Measurements from ENCODE around the gene GCNT3. TPM values are rescaled to one million over a fixed set of nuclear protein-coding genes. Genes with fewer than 3 reads are reported as not detected.
A peak's percentile ranks its signal among the peaks of the same experiment; 100 is the strongest.

The GCNT3 gene
- total RNA-seq, 1 donor from 2014 or later: 0.40 TPM

- peaks cover 39% of the 10 kb centered on the region for H3K27me3 Mint-ChIP-seq (ENCODE audit: unreplicated experiment)
- H3K27ac Mint-ChIP-seq (ENCODE audit: unreplicated experiment): no peak overlapping the region
- no peaks in the 10 kb centered on the region for H3K9me3 Mint-ChIP-seq (ENCODE audit: unreplicated experiment)
- H3K36me3 Mint-ChIP-seq (ENCODE audit: unreplicated experiment): no peaks in the 10 kb centered on the region
- no peak overlapping the region for H3K4me3 Mint-ChIP-seq (ENCODE audit: unreplicated experiment)
- no peak for DNase-seq (ENCODE audit: extremely low spot score, unreplicated experiment)
- TF ChIP-seq CTCF (IDR thresholded peaks at IDR 0.05): no peak
- peaks cover 6% of the 10 kb centered on the region for H3K4me1 Mint-ChIP-seq (ENCODE audit: unreplicated experiment)
Observed at GRCh38 chr15:59615661-59616060, 4.1 kb downstream of the GCNT3 start.

- Mint-ChIP-seq H3K36me3 (ENCODE audit: unreplicated experiment) (no peaks in the 10 kb centered on the region), H3K27me3 (ENCODE audit: unreplicated experiment) (peaks cover 37% of the 10 kb centered on the region), H3K27ac (ENCODE audit: unreplicated experiment) (no peak overlapping the region), H3K9me3 (ENCODE audit: unreplicated experiment) (no peaks in the 10 kb centered on the region), H3K4me1 (ENCODE audit: unreplicated experiment) (peaks cover 3% of the 10 kb centered on the region), H3K4me3 (ENCODE audit: unreplicated experiment) (no peak overlapping the region)
- no peak for DNase-seq (ENCODE audit: extremely low spot score, unreplicated experiment)
- TF ChIP-seq CTCF (IDR thresholded peaks at IDR 0.05): no peak
Observed at GRCh38 chr15:59616379-59616778, 4.8 kb downstream of the GCNT3 start.

- H3K36me3 Mint-ChIP-seq (ENCODE audit: unreplicated experiment): no peaks in the 10 kb centered on the region
- H3K27ac Mint-ChIP-seq (ENCODE audit: unreplicated experiment): no peak overlapping the region
- no peak for TF ChIP-seq CTCF (IDR thresholded peaks at IDR 0.05)
- no peak for DNase-seq (ENCODE audit: extremely low spot score, unreplicated experiment)
- H3K4me3 Mint-ChIP-seq (ENCODE audit: unreplicated experiment): no peak overlapping the region
- peaks cover 33% of the 10 kb centered on the region for H3K27me3 Mint-ChIP-seq (ENCODE audit: unreplicated experiment)
- H3K9me3 Mint-ChIP-seq (ENCODE audit: unreplicated experiment): no peaks in the 10 kb centered on the region
- H3K4me1 Mint-ChIP-seq (ENCODE audit: unreplicated experiment): no peaks in the 10 kb centered on the region
Observed at GRCh38 chr15:59618406-59618805, 6.8 kb downstream of the GCNT3 start.

- H3K36me3 Mint-ChIP-seq (ENCODE audit: unreplicated experiment): no peaks in the 10 kb centered on the region
- DNase-seq (ENCODE audit: extremely low spot score, unreplicated experiment): no peak
- no peaks in the 10 kb centered on the region for H3K9me3 Mint-ChIP-seq (ENCODE audit: unreplicated experiment)
- peak; percentile 55 for TF ChIP-seq CTCF (IDR thresholded peaks at IDR 0.05)
- H3K27ac Mint-ChIP-seq (ENCODE audit: unreplicated experiment): no peak overlapping the region
- no peaks in the 10 kb centered on the region for H3K4me1 Mint-ChIP-seq (ENCODE audit: unreplicated experiment)
- H3K27me3 Mint-ChIP-seq (ENCODE audit: unreplicated experiment): peaks cover 28% of the 10 kb centered on the region
- no peak overlapping the region for H3K4me3 Mint-ChIP-seq (ENCODE audit: unreplicated experiment)
Observed at GRCh38 chr15:59622289-59622688, 10.7 kb downstream of the GCNT3 start.

GRCh38 chr15:59632714-59633113, 21.1 kb downstream of the GCNT3 start:
- no peak for DNase-seq (ENCODE audit: extremely low spot score, unreplicated experiment)
- TF ChIP-seq CTCF (IDR thresholded peaks at IDR 0.05): peak; percentile 33

More at GRCh38 chr15:59632714-59633113, 21.1 kb downstream of the GCNT3 start:
- Mint-ChIP-seq H3K4me3 (ENCODE audit: unreplicated experiment) (no peak overlapping the region), H3K27ac (ENCODE audit: unreplicated experiment) (no peak overlapping the region), H3K27me3 (ENCODE audit: unreplicated experiment) (peaks cover 4% of the 10 kb centered on the region), H3K9me3 (ENCODE audit: unreplicated experiment) (no peaks in the 10 kb centered on the region), H3K4me1 (ENCODE audit: unreplicated experiment) (no peaks in the 10 kb centered on the region), H3K36me3 (ENCODE audit: unreplicated experiment) (peaks cover 13% of the 10 kb centered on the region)

All from osteocyte (in vitro differentiated cells).